OCI-LY3 (cell line): ENCODE results near the gene LCK.

ENCODE experiments used
- CTCF ChIP-seq: fragments of 200-600, 300-600 bp; sonication (generic); IDR thresholded peaks from 2 replicates; pipeline ENCODE4 v1.5.1; 2014; ENCODE audit warnings: antibody characterized with exemption, low read length, low read depth
- EZH2phosphoT487 ChIP-seq: fragments of 200-600 bp; shearing (Covaris generic); IDR thresholded peaks from 2 replicates; pipeline ENCODE4 v1.6.1; 2018; ENCODE audit warnings: antibody characterized with exemption, mixed run types, low read depth

GRCh38 chr1:32249831-32250525, 1.1 kb upstream of the LCK start:
- no peak for TF ChIP-seq CTCF
- no peak for TF ChIP-seq EZH2phosphoT487
